Measurements from ENCODE around the gene TMEM31.
A peak's percentile ranks its signal among the peaks of the same experiment; 100 is the strongest.

TMEM31 gene, protein sequence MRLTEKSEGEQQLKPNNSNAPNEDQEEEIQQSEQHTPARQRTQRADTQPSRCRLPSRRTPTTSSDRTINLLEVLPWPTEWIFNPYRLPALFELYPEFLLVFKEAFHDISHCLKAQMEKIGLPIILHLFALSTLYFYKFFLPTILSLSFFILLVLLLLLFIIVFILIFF

GRCh38 chrX:103710609-103711008 lies at the start of gene TMEM31:
TSS of gene TMEM31 (plus strand) at chrX:103710909. CDS start at chrX:103712259, 1,350 bp downstream.
- no peak for DNase-seq

- DNase-seq, result no peak
These were observed 46.5 kb upstream of the TMEM31 start for GRCh38 chrX:103663981-103664762.

DNA sequence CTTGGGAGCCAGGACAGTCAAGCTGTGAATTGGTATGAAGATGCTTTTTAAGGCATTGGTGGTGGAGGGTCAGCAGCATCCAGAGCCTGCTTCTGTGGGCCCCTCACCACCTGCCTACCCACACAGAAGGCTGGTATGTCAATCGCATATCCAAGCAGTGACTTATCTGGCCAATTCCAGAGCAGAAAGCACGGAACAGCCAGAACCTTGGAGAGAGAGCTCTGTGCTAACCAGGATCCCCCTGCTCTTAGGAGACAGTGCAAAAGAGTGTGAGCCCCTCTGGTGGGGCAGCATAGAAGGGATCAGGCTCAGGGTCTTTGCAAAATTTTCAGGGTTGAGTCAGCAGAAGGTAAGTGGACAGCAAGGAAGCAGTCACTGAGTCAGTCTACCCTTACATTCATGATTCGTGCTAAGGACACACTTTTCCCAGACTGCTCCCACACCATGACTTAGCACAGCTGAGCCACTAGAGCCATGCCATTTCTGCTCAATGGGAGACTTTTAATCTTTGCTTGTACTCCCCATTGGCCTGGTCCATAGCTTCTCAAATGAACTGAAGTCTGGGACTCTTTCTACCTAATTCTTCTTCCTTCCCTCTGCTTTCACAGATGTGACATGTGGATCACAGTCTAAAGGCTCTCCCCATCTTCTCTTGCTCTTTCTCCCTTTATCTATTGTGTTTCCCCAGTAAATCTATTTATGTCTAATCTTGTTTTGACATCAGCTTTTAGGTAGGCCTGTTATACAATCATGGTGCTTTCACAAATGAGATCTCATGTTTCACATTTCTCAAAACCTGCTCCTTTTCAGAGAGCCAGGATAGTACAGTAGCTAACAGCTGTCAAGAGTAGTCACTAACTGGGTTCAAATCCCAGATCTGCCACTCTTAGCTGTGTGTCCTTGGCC lies 44.3 kb upstream of the TMEM31 start:
- DNase-seq, result no peak

DNA sequence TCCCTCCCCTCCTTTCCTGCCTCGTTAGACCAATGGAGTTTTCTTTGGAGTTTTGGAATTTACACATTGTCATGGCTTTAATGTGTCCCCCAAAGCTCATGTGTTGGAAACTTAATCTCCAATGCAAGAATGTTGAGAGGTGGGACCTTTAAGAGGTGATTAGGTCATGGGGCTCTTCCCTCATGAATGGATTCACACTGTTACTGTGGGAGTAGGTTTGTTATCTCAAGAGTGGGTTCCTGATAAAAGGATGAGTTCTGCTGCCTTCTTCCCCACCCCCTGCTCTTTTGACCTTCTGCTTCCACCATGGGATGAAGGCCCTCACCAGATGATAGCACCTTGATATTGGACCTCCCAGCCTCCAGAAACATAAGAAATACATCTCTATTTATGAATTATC lies 41.0 kb upstream of the TMEM31 start:
- no peak for DNase-seq

GRCh38 chrX:103674531-103675454 lies 35.9 kb upstream of the TMEM31 start:
- no peak for DNase-seq

GRCh38 chrX:103678199-103678993 lies 32.3 kb upstream of the TMEM31 start:
- DNase-seq, result no peak

- no peak for DNase-seq
These were observed 29.3 kb upstream of the TMEM31 start for GRCh38 chrX:103681443-103681842.

DNA sequence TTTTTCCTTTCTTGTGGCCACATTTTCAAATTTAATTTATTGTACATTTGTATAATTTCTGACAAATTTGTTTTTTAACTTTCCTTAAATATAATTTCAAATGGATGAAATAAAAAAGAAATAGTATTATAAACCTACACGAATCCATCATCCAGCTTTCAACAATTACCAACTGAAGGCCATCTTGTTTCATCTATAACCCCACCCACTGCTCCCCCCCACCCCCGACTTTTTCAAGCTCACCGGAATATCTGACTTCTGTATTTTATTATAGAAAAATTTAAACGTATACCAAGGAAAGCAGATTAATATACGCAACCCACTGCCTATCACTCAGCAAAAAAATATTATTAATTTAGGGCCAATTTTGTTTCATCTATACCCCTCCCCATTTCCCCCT lies 25.3 kb upstream of the TMEM31 start:
- DNase-seq, result no peak

- peak; percentile 80 to 85 for DNase-seq
These were observed 24.3 kb upstream of the TMEM31 start, which contains the start of gene MORF4L2 for GRCh38 chrX:103686199-103687072. TSS of gene MORF4L2 (minus strand) at chrX:103686699. CDS start at chrX:103677027, 9,672 bp downstream.

GRCh38 chrX:103687073-103687695 lies 23.5 kb upstream of the TMEM31 start:
- DNase-seq, result peak; percentile 86 to 88

DNA sequence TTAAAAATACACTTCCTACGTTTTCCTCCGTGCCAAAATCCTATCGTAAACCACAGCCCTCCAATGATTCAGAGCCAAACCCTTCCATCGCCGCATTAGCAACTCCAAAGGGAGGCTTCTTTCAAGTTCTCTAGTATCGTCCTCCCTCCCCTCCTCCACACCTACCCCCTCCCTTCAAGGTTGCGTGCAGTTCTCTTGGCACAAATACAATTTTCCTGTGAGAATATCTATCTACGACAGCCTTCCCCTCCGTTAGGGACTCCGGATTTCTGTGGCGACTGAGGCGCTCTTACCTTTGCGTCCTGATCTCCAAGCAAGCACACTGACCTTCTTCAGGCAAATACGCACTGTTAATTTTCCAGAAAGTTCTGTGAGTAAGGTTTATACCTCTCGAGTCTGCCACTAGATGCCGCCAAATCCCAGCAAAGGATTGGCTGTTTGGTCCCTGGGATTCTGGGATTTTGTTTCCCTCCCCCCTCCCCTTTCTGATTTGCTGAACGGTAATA lies 23.0 kb upstream of the TMEM31 start:
- DNase-seq, result peak; percentile 43 to 54

- no peak for DNase-seq
These were observed 21.8 kb upstream of the TMEM31 start for GRCh38 chrX:103688946-103689345.

- DNase-seq, result no peak
These were observed 19.6 kb upstream of the TMEM31 start for GRCh38 chrX:103691059-103691458.

- no peak for DNase-seq
These were observed 13.0 kb upstream of the TMEM31 start for GRCh38 chrX:103697687-103698086.

DNA sequence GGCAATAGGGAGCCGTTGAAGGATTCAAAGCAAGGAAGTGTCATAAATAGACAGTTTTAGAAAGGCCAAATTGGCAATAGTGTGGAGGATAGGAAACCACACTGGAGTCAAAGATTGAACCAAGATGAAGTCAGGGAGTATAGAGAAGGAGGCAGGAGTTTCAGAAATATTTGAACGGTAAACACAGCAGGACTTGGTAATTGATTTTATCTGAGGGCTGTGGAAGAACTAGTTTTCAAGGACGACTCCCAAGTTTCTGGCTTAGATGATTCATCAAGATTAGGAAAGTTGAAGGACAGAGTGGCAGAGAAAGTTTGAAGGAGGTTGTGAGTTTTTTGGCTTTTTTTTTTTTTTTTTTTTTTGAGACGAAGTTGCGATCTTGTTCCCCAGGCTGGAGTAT lies 11.5 kb upstream of the TMEM31 start:
- DNase-seq, result no peak

- DNase-seq, result no peak
These were observed 5.8 kb upstream of the TMEM31 start for GRCh38 chrX:103704863-103705262.

GRCh38 chrX:103716962-103717361 lies 6.3 kb downstream of the TMEM31 start:
- no peak for DNase-seq

DNA sequence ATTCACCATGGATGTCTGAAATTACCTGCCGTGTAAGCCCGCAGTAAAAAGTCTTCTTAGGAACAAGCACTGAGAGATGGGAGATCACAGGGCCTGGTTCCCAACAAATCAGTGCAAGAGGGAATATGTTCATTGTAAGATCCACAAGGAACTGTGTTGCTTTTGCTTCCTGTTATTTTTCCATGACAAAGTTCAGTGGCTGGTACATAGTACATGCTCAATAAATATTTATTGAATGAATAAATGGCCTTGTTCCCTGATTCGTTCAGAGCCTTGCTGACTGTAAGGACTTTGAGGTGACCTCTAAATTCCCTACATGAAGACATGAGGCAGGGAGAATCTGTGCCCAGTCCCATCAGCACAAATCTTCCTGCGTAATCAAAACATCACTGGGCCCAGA lies 7.4 kb downstream of the TMEM31 start:
- no peak for DNase-seq

GRCh38 chrX:103722505-103722904 lies 11.8 kb downstream of the TMEM31 start:
- DNase-seq, result no peak

GRCh38 chrX:103726477-103726876 lies 15.8 kb downstream of the TMEM31 start:
- no peak for DNase-seq

Data from activated CD4-positive, alpha-beta T cell treated with anti-CD3 and anti-CD28 coated beads for 4 hours (primary cell).